ENCODE results near the gene TECPR2. TPM values are rescaled to one million over a fixed set of nuclear protein-coding genes. Genes with fewer than 3 reads are reported as not detected.

TECPR2 gene
- total and polyA plus RNA-seq, 2 of the 13 experiments (the other 11 are each of a cell fraction or from before 2014, with no cell fraction given): 3.5 to 5.7 TPM

- no peak for TF ChIP-seq NAIF1 (CRISPR knock-in tag; IDR thresholded peaks at IDR 0.05; ENCODE audit: borderline replicate concordance)
- TF ChIP-seq ZNF589 (CRISPR knock-in tag; conservative IDR thresholded peaks at IDR 0.05): no peak
- no peak for TF ChIP-seq POLR2A (IDR thresholded peaks at IDR 0.05; ENCODE audit: insufficient read depth in 1 of 2, low read depth in 2 of 2, low read length in 2 of 2)
- no peak for TF ChIP-seq TRIM24 (CRISPR knock-in tag; IDR thresholded peaks at IDR 0.05)
- no peak; the same call in 1 of the 2 replicates for TF ChIP-seq ZSCAN31 (CRISPR knock-in tag; IDR thresholded peaks at IDR 0.05; ENCODE audit: low read depth)
- TF ChIP-seq CENPBD1 (CRISPR knock-in tag; IDR thresholded peaks at IDR 0.05; ENCODE audit: borderline replicate concordance, low read depth): no peak
- TF ChIP-seq ZNF33A (CRISPR knock-in tag; IDR thresholded peaks at IDR 0.05; ENCODE audit: borderline replicate concordance): peak; percentile 51; the same call in 1 of the 2 replicates
- no peak for TF ChIP-seq TEF (CRISPR knock-in tag; IDR thresholded peaks at IDR 0.05)
- no peak for TF ChIP-seq RFX5 (IDR thresholded peaks at IDR 0.05; ENCODE audit: low read depth, low read length)
- no peak for TF ChIP-seq EP300 (IDR thresholded peaks at IDR 0.05; ENCODE audit: low read depth in 2 of 2, low read length in 2 of 2)
- TF ChIP-seq EP300 (CRISPR knock-in tag; IDR thresholded peaks at IDR 0.05; ENCODE audit: borderline replicate concordance): no peak
- no peak for TF ChIP-seq ZEB1 (IDR thresholded peaks at IDR 0.05; ENCODE audit: insufficient replicate concordance, low read depth)
- peak; percentile 93 for TF ChIP-seq ZNF512B (CRISPR knock-in tag; IDR thresholded peaks at IDR 0.05; ENCODE audit: borderline replicate concordance)
- no peak for TF ChIP-seq SMYD3 (CRISPR knock-in tag; IDR thresholded peaks at IDR 0.05)
- TF ChIP-seq DBP (CRISPR knock-in tag; IDR thresholded peaks at IDR 0.05; ENCODE audit: not compliant biosample characterization): peak; percentile 82
- peak; percentile 30; the same call in 1 of the 2 replicates for TF ChIP-seq ZNF232 (CRISPR knock-in tag; IDR thresholded peaks at IDR 0.05; ENCODE audit: borderline replicate concordance)
- TF ChIP-seq ZNF609 (CRISPR knock-in tag; IDR thresholded peaks at IDR 0.05; ENCODE audit: borderline replicate concordance): peak; percentile 60; the same call in 1 of the 2 replicates
- no peak for TF ChIP-seq ZBTB7A (CRISPR knock-in tag; IDR thresholded peaks at IDR 0.05)
- TF ChIP-seq SP4 (CRISPR knock-in tag; IDR thresholded peaks at IDR 0.05): peak; percentile 46; the same call in 1 of the 2 replicates
These were observed 48.3 kb upstream of the TECPR2 start (continued) for GRCh38 chr14:102314242-102315011.
